K562 (cell line): ENCODE results near the gene C10orf105.

Experiments used
- MAZ ChIP-seq, 2 experiments: fragments of 450-650 bp in 1 of 2; sonication (generic) in 1 of 2; formaldehyde crosslinking; IDR thresholded peaks in 1 of 2; conservative IDR thresholded peaks in 1 of 2; 2 replicates each; pipeline versions ENCODE4 v1.4.0 to v1.5.0; 2020; ENCODE audit warnings: mild to moderate bottlenecking in 1 of 2, missing genetic modification reagents in 1 of 2
- TF ChIP-seq, protein P1 (sequence below): sonication (generic); formaldehyde crosslinking; IDR thresholded peaks from 2 replicates; pipeline ENCODE4 v1.4.0; 2020; ENCODE audit warnings: mild to moderate bottlenecking, missing genetic modification reagents
- TF ChIP-seq, protein P2 (sequence below): sonication (generic); formaldehyde crosslinking; IDR thresholded peaks from 2 replicates; pipeline ENCODE4 v1.8.1; 2023; ENCODE audit warnings: mild to moderate bottlenecking, missing genetic modification reagents, moderate library complexity
- TF ChIP-seq, protein P3 (sequence below): sonication (generic); formaldehyde crosslinking; IDR thresholded peaks from 2 replicates; pipeline ENCODE4 v1.8.0; 2022; ENCODE audit warnings: mild to moderate bottlenecking, missing genetic modification reagents
- TF ChIP-seq, protein P4 (sequence below): sonication (generic); IDR thresholded peaks from 2 replicates; pipeline ENCODE4 v1.6.1; 2016
- TF ChIP-seq, protein P5 (sequence below), 3 experiments: IDR thresholded peaks in 2 of 3; conservative IDR thresholded peaks in 1 of 3; 2 replicates each; pipeline ENCODE4 v1.5.1; 2011 to 2012; ENCODE audit warnings: low read length in 3 of 3, mild to moderate bottlenecking in 3 of 3, control low read depth in 2 of 3, improper control_type of control experiment in 1 of 3, inconsistent platforms in 1 of 3, low read depth in 1 of 3, mixed read lengths in 1 of 3, moderate library complexity in 1 of 3; ENCODE audit not compliant: insufficient read depth in 2 of 3

DNA sequence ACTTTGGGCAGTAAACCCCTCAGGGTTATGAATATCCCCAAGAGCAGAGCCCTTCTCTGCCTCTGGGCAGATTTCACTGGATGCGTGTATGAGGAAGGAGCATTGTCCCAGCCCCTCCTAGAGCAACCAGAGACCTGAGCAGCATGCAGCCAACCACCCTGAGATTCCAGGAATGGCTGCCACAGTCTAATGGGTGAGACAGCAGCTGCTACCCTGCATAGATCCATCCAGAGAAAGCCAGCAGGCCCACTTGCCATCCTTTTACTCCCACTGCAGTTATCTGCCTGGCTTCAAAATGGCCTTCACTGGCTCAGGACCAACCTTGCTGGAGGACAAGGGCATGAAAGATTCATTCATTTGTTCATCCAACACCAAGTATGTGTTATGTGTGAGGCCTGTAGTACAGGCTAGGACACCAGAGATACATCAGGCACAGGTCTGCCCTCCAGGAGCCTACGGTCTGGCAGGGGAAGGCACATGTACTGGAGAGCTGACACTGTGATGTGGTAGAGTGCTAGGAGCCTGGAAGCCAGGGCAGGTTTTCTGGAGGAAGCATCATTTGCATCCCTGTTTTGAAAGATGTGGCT is 26.2 kb upstream of the C10orf105 start:
- TF ChIP-seq, protein P1, sequence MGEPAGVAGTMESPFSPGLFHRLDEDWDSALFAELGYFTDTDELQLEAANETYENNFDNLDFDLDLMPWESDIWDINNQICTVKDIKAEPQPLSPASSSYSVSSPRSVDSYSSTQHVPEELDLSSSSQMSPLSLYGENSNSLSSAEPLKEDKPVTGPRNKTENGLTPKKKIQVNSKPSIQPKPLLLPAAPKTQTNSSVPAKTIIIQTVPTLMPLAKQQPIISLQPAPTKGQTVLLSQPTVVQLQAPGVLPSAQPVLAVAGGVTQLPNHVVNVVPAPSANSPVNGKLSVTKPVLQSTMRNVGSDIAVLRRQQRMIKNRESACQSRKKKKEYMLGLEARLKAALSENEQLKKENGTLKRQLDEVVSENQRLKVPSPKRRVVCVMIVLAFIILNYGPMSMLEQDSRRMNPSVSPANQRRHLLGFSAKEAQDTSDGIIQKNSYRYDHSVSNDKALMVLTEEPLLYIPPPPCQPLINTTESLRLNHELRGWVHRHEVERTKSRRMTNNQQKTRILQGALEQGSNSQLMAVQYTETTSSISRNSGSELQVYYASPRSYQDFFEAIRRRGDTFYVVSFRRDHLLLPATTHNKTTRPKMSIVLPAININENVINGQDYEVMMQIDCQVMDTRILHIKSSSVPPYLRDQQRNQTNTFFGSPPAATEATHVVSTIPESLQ: no peak
- TF ChIP-seq, protein P2, sequence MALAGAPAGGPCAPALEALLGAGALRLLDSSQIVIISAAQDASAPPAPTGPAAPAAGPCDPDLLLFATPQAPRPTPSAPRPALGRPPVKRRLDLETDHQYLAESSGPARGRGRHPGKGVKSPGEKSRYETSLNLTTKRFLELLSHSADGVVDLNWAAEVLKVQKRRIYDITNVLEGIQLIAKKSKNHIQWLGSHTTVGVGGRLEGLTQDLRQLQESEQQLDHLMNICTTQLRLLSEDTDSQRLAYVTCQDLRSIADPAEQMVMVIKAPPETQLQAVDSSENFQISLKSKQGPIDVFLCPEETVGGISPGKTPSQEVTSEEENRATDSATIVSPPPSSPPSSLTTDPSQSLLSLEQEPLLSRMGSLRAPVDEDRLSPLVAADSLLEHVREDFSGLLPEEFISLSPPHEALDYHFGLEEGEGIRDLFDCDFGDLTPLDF (CRISPR knock-in tag): no peak
- TF ChIP-seq, protein P3, sequence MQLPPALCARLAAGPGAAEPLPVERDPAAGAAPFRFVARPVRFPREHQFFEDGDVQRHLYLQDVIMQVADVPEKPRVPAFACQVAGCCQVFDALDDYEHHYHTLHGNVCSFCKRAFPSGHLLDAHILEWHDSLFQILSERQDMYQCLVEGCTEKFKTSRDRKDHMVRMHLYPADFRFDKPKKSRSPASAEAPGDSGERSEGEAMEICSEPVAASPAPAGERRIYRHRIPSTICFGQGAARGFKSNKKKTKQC: no peak
- no peak for TF ChIP-seq MAZ (CRISPR knock-in tag; conservative IDR thresholded peaks at IDR 0.05 in 1 of 2, IDR thresholded peaks at IDR 0.05 in 1 of 2)
- TF ChIP-seq, protein P4, sequence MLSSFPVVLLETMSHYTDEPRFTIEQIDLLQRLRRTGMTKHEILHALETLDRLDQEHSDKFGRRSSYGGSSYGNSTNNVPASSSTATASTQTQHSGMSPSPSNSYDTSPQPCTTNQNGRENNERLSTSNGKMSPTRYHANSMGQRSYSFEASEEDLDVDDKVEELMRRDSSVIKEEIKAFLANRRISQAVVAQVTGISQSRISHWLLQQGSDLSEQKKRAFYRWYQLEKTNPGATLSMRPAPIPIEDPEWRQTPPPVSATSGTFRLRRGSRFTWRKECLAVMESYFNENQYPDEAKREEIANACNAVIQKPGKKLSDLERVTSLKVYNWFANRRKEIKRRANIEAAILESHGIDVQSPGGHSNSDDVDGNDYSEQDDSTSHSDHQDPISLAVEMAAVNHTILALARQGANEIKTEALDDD: no peak
- TF ChIP-seq, protein P5, sequence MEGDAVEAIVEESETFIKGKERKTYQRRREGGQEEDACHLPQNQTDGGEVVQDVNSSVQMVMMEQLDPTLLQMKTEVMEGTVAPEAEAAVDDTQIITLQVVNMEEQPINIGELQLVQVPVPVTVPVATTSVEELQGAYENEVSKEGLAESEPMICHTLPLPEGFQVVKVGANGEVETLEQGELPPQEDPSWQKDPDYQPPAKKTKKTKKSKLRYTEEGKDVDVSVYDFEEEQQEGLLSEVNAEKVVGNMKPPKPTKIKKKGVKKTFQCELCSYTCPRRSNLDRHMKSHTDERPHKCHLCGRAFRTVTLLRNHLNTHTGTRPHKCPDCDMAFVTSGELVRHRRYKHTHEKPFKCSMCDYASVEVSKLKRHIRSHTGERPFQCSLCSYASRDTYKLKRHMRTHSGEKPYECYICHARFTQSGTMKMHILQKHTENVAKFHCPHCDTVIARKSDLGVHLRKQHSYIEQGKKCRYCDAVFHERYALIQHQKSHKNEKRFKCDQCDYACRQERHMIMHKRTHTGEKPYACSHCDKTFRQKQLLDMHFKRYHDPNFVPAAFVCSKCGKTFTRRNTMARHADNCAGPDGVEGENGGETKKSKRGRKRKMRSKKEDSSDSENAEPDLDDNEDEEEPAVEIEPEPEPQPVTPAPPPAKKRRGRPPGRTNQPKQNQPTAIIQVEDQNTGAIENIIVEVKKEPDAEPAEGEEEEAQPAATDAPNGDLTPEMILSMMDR (IDR thresholded peaks at IDR 0.05 in 2 of 3, conservative IDR thresholded peaks at IDR 0.05 in 1 of 3; ENCODE audit: insufficient read depth in 2 of 3, low read depth in 1 of 3, low read length in 3 of 3): no peak
